ENCODE data around the gene PRKN. TPM values are rescaled to one million over a fixed set of nuclear protein-coding genes. Genes with fewer than 3 reads are reported as not detected.
A peak's percentile ranks its signal among the peaks of the same experiment; 100 is the strongest.

Gene PRKN
- total and polyA plus RNA-seq, 2 experiments from 2014 or later: 0.10 to 0.84 TPM

DNA sequence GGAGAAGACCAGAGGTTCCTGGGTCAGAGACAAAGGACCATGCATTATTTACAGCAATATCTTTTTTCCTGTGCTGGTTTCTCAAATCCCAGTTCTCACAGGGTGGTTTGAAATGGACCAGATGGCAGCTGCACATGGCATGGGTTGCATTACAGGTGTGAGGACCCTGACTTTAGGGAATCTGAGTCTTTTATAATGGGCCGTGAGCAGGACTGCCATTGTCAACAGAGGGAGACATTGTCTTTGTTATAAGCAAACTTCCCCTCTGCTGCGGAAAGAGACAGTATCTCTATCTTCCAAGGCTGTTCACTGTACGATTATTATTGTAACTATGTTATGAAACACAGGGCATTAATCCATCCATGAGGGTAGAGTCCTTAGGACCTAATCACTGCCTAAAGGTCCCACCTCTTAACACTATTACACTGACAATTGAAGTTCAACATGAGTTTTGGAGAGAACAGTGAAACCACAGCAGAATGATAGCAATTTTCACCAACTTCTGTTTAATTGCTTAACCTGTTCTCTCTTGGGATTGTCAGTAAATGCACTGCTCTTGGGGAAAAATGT lies 1297.6 kb downstream of the PRKN start:
- no peaks in the 10 kb centered on the region; the same call in 1 of the 2 replicates for H4K20me1 ChIP-seq (replicated peaks; ENCODE audit: insufficient read depth)
- H3K4me3 Mint-ChIP-seq: no peak overlapping the region
- H3K9me2 ChIP-seq (ENCODE audit: insufficient read depth): no peaks in the 10 kb centered on the region
- peaks cover 8% of the 10 kb centered on the region for H3K36me3 Mint-ChIP-seq (ENCODE audit: low read depth)
- no peaks in the 10 kb centered on the region for H3K36me3 ChIP-seq (ENCODE audit: insufficient read depth)
- no peaks in the 10 kb centered on the region for H3K4me1 ChIP-seq (ENCODE audit: insufficient read depth)
- H3K27ac ChIP-seq (ENCODE audit: low read depth): no peak overlapping the region
- no peaks in the 10 kb centered on the region for H3K79me2 ChIP-seq (replicated peaks; ENCODE audit: insufficient read depth)
- TF ChIP-seq EZH2 (IDR thresholded peaks at IDR 0.05; ENCODE audit: low read depth, unreplicated experiment) (no peak), STAT1 (IDR thresholded peaks at IDR 0.05; ENCODE audit: unreplicated experiment) (no peak), ZNF331 (CRISPR knock-in tag; IDR thresholded peaks at IDR 0.05; ENCODE audit: low read depth) (no peak)
- TF ChIP-seq, protein P1, sequence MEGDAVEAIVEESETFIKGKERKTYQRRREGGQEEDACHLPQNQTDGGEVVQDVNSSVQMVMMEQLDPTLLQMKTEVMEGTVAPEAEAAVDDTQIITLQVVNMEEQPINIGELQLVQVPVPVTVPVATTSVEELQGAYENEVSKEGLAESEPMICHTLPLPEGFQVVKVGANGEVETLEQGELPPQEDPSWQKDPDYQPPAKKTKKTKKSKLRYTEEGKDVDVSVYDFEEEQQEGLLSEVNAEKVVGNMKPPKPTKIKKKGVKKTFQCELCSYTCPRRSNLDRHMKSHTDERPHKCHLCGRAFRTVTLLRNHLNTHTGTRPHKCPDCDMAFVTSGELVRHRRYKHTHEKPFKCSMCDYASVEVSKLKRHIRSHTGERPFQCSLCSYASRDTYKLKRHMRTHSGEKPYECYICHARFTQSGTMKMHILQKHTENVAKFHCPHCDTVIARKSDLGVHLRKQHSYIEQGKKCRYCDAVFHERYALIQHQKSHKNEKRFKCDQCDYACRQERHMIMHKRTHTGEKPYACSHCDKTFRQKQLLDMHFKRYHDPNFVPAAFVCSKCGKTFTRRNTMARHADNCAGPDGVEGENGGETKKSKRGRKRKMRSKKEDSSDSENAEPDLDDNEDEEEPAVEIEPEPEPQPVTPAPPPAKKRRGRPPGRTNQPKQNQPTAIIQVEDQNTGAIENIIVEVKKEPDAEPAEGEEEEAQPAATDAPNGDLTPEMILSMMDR (conservative IDR thresholded peaks at IDR 0.05; ENCODE audit: low read depth in 2 of 2): peak; percentile 31 to 49; a peak in 3 of 4 replicates
- no peak for ATAC-seq
- H3K4me2 ChIP-seq: no peak overlapping the region
- peaks cover 4% of the 10 kb centered on the region for H3K27me3 Mint-ChIP-seq (ENCODE audit: insufficient read depth, low read depth, poor library complexity)
- no peaks in the 10 kb centered on the region for H3K27me3 ChIP-seq (ENCODE audit: insufficient read depth)
- H2AFZ ChIP-seq: no peak overlapping the region
- H3K4me3 ChIP-seq: no peak overlapping the region
- no peaks in the 10 kb centered on the region for H3F3A ChIP-seq (replicated peaks; ENCODE audit: low read depth)
- no peak overlapping the region for H3K27ac Mint-ChIP-seq
- H3K4me1 Mint-ChIP-seq: peaks cover 5% of the 10 kb centered on the region; the same call in 2 of the 3 replicates
- H3K9me3 Mint-ChIP-seq: peaks cover 20% of the 10 kb centered on the region
- DNase-seq (ENCODE audit: low spot score): no peak

DNA sequence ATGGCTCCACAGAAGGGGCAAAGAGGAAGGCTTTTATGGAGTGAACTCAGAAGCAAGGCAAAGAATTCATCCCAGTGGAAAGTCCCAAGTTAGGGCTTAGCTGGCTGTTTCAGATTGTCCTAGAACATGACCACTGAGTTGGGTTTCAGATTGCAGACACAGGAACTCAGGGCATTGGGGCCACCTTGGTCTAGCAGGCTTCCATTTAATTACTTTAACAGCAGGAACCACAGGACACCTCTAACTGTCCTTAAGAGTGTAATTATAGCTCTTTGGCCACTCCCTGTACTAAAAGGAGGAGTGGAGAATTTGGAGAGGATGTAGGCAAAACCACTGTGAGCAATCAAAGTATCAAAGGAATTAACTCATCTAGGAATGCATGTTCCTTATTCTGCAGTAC lies 1303.1 kb downstream of the PRKN start:
- H3K79me2 ChIP-seq (replicated peaks; ENCODE audit: insufficient read depth): no peaks in the 10 kb centered on the region
- no peak overlapping the region for H3K27ac ChIP-seq (ENCODE audit: low read depth)
- H3K4me1 ChIP-seq (ENCODE audit: insufficient read depth): no peaks in the 10 kb centered on the region
- ATAC-seq (no peak), DNase-seq (ENCODE audit: low spot score) (no peak)
- H3K36me3 ChIP-seq (ENCODE audit: insufficient read depth): no peaks in the 10 kb centered on the region
- H3K4me3 Mint-ChIP-seq: no peak overlapping the region
- no peaks in the 10 kb centered on the region for H3K27me3 ChIP-seq (ENCODE audit: insufficient read depth)
- H3K27me3 Mint-ChIP-seq (ENCODE audit: insufficient read depth, low read depth, poor library complexity): peaks cover 2% of the 10 kb centered on the region
- H3K4me2 ChIP-seq: no peak overlapping the region
- peaks cover 4% of the 10 kb centered on the region for H3K36me3 Mint-ChIP-seq (ENCODE audit: low read depth)
- H3F3A ChIP-seq (replicated peaks; ENCODE audit: low read depth): no peaks in the 10 kb centered on the region
- H3K4me1 Mint-ChIP-seq: no peaks in the 10 kb centered on the region
- no peak overlapping the region for H3K4me3 ChIP-seq
- H3K9me2 ChIP-seq (ENCODE audit: insufficient read depth): no peaks in the 10 kb centered on the region
- no peaks in the 10 kb centered on the region; the same call in 1 of the 2 replicates for H4K20me1 ChIP-seq (replicated peaks; ENCODE audit: insufficient read depth)
- no peak overlapping the region for H3K27ac Mint-ChIP-seq
- H3K9me3 Mint-ChIP-seq: peaks cover 11% of the 10 kb centered on the region
- H2AFZ ChIP-seq: no peak overlapping the region
- TF ChIP-seq JUNB (IDR thresholded peaks at IDR 0.05; ENCODE audit: unreplicated experiment) (no peak), STAT1 (IDR thresholded peaks at IDR 0.05; ENCODE audit: unreplicated experiment) (no peak), NANOG (IDR thresholded peaks at IDR 0.05; ENCODE audit: borderline replicate concordance) (no peak), POLR2AphosphoS5 (IDR thresholded peaks at IDR 0.05; ENCODE audit: low read depth) (no peak), EZH2 (IDR thresholded peaks at IDR 0.05; ENCODE audit: low read depth, unreplicated experiment) (no peak), EZH2phosphoT487 (IDR thresholded peaks at IDR 0.05; ENCODE audit: unreplicated experiment) (no peak)
- TF ChIP-seq, protein P2, sequence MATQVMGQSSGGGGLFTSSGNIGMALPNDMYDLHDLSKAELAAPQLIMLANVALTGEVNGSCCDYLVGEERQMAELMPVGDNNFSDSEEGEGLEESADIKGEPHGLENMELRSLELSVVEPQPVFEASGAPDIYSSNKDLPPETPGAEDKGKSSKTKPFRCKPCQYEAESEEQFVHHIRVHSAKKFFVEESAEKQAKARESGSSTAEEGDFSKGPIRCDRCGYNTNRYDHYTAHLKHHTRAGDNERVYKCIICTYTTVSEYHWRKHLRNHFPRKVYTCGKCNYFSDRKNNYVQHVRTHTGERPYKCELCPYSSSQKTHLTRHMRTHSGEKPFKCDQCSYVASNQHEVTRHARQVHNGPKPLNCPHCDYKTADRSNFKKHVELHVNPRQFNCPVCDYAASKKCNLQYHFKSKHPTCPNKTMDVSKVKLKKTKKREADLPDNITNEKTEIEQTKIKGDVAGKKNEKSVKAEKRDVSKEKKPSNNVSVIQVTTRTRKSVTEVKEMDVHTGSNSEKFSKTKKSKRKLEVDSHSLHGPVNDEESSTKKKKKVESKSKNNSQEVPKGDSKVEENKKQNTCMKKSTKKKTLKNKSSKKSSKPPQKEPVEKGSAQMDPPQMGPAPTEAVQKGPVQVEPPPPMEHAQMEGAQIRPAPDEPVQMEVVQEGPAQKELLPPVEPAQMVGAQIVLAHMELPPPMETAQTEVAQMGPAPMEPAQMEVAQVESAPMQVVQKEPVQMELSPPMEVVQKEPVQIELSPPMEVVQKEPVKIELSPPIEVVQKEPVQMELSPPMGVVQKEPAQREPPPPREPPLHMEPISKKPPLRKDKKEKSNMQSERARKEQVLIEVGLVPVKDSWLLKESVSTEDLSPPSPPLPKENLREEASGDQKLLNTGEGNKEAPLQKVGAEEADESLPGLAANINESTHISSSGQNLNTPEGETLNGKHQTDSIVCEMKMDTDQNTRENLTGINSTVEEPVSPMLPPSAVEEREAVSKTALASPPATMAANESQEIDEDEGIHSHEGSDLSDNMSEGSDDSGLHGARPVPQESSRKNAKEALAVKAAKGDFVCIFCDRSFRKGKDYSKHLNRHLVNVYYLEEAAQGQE (IDR thresholded peaks at IDR 0.05; ENCODE audit: unreplicated experiment): no peak
- TF ChIP-seq, protein P3, sequence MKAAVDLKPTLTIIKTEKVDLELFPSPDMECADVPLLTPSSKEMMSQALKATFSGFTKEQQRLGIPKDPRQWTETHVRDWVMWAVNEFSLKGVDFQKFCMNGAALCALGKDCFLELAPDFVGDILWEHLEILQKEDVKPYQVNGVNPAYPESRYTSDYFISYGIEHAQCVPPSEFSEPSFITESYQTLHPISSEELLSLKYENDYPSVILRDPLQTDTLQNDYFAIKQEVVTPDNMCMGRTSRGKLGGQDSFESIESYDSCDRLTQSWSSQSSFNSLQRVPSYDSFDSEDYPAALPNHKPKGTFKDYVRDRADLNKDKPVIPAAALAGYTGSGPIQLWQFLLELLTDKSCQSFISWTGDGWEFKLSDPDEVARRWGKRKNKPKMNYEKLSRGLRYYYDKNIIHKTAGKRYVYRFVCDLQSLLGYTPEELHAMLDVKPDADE (IDR thresholded peaks at IDR 0.05): no peak

Data from GM23338 (cell line).